CD4-positive, alpha-beta T cell treated with Interleukin-1 beta for 1 hour (primary cell): ENCODE results near the gene GRB10.

Experiments used
- DNase-seq, 2 donors: peaks; one replicate each; pipeline ENCODE4 v3.0.0-alpha.2; 2020 to 2022

Gene GRB10

DNA sequence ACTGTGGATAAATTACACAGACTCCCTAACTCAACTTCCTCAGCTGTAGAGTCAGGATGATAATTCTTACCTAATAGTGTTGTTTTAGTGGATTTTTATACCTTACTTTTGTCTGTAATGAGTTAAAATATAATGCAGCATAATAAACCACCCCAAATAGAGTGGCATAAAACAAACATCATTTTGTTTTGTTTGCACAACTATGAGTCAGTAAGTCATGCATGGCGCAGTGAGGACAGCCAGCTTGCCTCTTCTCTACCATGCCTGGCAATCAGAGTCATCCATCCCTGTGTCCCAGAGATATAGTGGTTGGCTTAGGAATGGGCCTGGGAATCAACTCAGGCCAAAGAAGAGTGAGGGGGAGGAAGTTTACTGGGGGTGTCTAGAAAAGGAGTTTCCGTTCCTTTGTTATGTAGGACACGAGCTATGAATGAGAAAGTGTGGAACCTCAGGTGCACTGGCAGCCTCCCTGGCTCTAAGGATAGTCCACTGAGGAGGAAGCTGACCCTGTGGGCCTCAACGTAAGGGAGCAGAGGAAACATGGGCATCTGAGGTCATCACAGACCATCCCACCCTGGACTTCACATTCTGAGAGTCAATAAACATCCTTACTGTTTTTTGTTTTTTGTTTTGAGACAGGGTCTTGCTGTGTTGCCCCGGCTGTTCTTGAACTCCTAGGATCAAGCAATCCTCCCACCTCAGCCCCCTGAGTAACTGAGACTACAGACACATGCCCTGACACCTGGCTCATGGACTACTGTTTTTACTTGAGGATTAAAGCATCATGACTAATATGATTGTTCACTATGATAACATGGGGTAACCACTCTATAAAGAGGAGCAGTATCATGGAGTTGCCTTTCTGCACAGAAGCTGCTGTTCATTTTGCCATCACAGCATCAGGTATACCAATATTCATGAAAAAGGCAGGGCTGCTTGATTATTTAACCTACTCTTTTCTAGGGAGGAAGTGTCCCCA lies 21.0 kb upstream of the GRB10 start:
- no peak for DNase-seq

- no peak for DNase-seq
These were observed 19.2 kb upstream of the GRB10 start for GRCh38 chr7:50801907-50802306.

- no peak for DNase-seq
These were observed 17.2 kb upstream of the GRB10 start for GRCh38 chr7:50799873-50800272.

DNA sequence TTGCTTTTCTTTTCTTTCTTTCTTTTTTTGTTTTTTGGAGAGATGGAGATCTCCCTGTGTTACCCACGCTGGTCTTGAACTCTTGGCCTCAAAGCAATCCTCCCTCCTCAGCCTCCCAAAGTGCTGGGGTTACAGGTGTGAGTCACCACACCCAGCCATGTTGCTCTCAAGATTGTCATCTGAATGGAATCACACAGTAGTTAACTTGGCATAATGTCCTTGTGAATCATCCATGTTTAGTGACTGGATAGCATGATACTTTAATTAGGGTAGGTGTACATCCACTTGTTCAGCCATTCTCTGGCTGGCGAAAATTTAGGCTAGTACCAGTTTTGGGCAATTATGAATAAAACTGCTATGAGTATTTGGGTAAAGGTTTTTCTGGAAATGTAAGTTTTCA lies 15.4 kb upstream of the GRB10 start:
- no peak for DNase-seq

GRCh38 chr7:50795831-50796230 lies 13.1 kb upstream of the GRB10 start:
- no peak for DNase-seq

DNA sequence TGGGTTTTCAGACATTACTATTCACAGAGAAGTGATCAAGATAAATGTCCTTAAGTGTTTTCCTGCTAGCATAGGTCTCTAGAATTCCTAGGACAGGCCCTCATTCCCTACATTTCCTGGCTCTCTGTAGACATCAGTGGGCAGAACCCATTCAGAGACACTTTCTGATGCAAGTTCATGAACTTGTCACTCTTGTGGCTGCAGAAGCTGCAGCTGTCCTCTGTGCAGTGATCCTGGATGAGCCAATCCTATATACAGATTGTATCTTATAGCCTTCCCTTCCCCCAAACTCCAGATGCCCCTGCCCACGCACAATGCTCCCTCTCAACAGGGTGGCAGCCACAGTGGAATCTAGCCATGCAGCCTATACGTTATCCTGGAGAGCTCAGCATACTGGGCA lies 12.6 kb upstream of the GRB10 start:
- DNase-seq, result no peak

DNA sequence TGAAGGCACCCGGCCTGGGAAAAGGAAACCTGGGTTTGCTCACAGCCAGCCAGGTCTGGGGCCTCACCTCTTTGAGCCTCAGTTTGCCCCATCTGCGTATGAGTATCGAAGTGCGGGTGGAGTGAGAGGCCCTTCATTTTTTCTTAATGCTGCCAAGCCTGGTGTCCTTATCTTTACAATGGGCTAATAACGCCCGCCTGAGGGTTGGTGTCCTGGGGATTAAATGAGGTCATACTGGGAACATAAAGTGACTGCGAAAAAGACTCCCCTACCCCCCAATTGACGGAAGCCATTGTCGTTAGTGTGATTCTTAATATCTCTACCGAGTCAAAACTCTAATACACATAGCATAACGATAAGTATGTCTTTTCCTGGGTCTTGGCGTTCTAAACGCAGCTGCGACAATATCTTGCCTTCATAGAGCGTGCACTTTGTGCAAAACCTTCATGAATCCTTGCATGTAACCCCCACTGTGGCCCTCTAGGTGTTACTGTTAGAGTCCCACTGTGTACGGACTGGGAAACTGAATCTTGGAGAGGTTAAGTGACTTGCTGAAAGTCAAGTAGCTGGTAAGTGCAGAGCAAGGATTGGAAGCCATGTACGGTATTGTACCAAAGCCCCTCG lies 11.4 kb upstream of the GRB10 start:
- DNase-seq, result no peak

DNA sequence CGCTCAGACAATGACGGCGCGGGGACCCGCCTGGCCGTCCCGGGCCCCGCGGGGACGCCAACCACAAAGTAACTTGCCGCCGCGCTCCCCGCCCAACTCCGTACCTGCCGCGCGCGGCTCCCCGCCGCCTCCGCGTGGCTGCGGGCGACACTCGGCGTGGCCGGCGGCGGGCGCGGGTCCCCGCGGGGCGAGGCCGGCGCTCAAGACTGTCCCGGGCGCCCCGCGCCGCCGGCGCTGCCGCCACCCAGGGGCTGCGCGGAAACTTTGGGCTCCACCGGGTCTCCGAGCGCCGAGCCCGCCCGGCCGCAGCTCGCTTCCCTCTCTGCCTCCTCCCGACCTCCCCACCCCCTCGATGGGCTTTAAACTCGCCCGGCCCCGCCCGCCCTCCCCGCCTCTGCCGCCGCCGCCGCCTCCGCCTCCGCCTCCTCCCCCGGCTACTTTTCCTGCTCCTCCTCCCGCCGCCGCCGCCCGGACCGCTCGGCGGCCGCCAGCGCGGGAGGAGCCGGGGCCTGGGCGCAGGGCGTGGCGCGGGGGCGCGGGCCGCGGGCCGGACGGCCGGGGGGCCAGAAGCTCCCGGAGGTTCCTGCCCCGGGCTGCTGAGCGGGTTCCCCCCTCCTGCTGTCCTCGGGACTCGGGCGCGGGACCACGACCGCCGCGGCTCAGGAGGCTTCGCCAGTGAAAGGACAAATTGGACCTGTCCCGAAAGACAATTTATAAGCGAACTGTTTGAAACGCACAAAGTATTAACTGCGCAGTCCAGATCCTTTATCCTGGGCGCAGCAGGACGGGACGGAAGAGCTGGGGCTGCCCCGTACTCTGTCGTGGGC lies 10.6 kb upstream of the GRB10 start:
- DNase-seq, result peak; percentile 19 to 25

DNA sequence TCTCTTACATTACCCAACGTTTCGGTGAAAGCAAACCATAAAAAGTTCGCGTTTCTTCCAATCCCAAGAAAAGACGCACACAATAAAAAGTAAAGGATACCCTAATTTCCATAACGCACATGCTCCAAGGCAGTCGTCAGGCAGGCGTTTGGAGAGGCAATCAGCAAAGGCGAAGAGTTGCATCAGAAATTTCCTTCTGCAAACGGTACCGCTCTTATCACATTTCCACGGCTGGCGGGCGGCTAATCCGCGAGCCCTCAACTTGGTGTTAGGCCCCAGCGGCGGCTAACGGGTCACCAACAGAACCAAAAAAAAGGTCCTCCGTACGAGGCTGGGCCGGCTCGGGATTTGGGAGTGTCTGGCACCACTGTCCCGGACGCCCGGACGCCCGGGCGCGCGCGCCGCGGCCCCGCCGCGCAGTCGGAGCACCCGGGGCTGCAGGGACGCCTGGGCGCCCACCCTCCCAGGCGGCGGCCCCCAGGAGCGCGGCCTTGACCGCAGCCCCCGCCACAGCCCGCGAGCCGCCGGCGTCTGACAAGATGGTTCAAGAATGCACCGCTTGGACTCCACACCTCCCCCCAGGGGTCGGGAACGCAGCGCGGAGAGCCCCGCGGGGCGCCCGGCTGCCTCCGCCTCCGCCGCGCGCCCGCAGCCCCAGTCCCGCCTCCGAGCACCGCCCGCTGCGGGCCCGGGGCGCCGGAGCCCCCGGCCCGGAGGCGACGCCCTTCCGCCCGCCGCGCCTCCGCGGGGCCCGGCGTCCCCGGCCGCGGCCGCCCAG lies 9.8 kb upstream of the GRB10 start:
- no peak for DNase-seq

DNA sequence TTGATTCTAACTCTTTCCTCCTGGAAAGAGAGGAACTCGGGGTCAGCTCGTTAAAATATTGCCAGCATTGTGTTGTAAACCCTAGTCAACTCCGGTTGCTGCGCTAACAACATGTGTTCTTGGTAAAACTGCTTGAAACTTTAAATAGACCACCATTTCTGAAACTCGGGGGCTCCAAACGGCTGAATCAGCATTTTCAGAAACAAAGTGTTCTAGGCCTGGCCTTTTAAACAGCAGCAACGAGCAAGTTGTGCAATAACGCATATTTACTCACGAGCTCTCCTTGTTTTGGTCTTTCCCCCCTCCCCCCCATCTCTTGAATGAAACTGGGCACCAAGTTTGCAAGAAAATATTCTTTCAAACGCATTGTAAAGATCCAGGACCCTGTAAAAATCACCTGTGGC lies 9.2 kb upstream of the GRB10 start:
- DNase-seq, result no peak

DNA sequence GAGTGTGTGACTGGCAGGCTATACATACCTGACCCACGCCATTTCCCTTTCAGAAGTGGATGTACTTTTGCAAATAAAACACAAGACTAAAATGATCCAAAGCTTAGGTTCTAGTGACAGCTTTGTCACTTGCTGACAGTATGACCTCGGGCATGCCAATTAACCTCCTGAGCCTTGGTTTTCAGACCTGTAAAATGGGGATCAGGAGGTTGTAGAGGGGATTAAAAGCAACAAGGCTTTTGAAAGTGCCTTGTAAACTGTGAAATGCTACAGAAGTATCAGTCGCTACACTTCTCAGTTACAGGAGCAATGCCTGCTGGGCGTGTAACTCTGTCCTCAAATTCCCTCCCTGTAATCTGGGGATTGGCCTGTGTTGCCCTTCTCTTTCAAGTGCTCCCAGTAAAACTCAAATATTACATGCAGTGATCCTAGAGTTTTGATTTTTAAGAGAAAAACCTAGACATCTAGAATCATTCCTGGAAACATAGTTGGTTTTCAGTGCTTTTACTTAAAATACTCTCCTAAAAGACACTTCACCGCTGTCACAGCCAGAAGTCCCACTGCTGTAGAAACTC lies 8.8 kb upstream of the GRB10 start:
- DNase-seq, result no peak

DNA sequence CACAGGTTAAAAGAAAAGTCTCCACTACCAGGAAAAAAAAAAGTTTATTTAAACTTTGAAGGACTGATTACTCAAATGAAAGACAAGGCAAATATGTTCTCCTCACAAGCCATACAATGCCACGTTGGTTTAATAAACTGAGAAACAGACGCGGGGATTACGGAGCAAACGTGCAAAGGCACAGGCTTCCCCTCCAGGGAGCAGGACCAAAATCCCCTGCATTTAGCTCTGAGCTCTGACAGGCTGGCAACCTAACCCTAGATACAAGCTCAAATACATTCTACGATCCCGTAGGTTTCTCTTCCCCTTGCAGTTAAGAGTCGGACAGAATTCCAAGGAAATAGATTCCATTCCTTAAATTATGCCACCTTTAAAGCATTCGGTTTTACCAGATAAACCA lies 7.7 kb upstream of the GRB10 start:
- DNase-seq, result no peak

DNA sequence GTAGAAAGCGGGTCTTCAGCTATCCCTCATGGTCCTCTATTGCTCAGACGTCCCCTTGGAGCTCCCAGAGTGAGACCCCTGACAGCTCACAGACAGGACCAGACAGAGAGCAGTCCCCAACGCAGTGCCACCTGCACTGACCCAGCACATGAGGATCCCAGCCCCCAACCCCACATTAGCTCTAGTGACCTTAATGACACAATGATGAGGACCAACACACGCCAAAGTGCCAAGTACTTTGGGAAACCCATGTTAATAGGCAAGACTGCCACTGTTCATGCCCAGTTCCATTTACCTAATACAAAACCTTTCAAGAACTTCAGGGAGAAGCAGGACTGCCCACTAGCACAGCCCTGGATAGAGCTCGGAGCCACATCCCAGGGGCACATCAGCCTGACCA lies 5.7 kb upstream of the GRB10 start:
- DNase-seq, result no peak

- DNase-seq, result no peak
These were observed 5.1 kb upstream of the GRB10 start for GRCh38 chr7:50787825-50788224.

DNA sequence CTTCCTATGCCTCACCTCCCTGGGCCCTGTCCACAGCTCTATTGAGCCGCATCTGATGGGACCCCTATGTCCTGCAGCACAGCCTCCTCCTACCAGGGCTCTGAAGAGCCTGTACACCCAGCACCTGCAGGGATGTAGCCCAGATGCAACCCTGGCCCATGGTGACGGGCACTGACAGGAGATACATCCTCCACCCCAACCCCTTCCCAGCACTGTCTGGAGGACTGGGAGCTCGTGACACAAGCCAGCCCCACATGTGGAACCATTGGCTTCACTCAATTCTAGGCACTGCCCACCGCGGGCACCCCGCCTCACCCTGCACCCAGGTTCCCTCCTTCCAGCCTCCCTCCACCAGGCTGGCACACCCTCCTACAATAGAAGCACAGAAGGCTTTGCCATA lies 2.6 kb upstream of the GRB10 start:
- no peak for DNase-seq

GRCh38 chr7:50783801-50784507 lies 1.3 kb upstream of the GRB10 start:
- no peak for DNase-seq

DNA sequence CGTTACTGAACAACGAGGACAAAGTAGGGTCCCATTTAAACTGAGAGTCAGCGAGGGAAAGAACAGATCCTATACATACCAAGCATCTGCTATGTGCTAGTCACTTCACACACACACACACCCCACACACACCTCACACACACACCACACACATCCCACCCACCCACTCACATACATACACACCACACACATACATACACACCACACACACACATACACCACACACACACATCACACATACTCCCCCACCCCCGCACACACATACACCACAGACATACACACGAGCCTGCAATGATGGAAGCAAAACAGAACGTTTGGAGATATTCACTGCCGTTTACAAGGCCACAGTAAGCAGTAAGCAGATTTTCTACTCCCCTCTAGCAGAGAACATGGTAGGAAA lies 607 bp upstream of the GRB10 start:
- no peak for DNase-seq

DNA sequence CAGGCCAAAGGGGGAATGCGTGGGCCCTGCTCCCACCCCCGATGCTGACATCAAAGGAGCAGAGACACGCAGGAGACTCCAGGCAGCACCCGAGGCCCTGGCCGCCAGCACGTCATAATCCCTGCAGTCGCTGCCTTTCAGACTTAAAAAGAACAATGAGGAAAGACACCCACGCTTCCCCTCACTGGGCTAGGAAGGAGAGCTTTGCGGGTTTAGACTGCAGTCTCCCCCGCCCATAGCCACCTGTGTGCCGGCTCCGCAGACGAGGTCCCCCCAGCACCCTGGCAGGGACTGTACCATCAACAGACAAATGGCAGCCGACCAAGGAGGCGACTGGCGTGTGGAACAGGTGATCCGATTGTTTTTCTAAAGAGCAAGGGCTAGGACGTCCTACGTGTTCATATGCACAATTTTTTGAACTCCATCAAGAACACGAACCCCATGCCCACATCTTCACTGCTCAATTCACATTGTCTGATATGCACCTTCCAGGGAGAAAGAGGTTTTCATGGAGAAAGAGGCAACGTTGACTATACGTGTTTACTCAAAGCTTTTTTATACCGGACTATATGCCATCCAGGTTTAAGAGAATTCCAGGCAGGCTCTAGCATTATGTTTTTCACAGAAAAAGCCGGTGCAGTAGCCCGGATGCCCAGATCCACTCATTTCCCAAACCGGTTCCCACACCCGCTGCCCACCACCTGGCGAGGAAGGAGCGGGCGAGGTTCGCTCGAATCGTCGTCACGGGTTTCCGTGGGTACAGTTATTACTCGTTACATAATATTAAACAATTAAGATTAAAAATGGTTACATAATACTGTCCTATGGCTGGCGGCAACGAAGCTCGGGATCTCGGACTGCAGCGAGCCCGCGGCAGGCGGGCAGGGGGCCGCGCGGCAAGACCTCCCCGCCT lies 1.1 kb downstream of the GRB10 start:
- DNase-seq, result peak in 1 of 2 donors; percentile 11

- DNase-seq, result no peak
These were observed 2.3 kb downstream of the GRB10 start for GRCh38 chr7:50780436-50780835.

- no peak for DNase-seq
These were observed 3.3 kb downstream of the GRB10 start for GRCh38 chr7:50779427-50779826.

DNA sequence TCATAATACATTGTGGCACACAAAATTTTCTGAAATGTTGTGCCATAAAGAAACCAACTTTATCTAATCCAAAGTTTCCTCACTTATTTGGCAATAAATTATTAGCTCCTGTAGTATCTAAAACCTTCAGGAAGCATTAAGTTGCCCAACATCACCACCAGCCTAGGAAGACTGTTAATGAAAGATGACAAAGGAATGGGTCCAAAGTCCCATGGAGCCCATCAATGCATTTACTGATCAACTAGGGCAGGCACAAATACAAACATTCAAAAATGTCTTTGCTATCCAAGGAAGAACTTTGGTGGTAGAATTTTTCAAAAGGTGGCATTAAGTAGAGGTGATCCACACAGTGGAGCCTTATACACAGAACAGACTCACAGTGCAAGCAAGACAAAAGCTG lies 4.5 kb downstream of the GRB10 start:
- no peak for DNase-seq
